GM18511 (cell line): ENCODE data around the gene MPLKIP.
"Not testable (repeated sequence)": the region's sequence is repeated elsewhere in the genome, so short reads cannot be mapped to it uniquely, and the experiment has no call there.

Experiments
- ATAC-seq: cut with Tn5 transposase; IDR thresholded peaks from one replicate; pipeline ENCODE4 v1.9.1; 2021; ENCODE audit warnings: mild to moderate bottlenecking, moderate library complexity; ENCODE audit not compliant: unreplicated experiment

MPLKIP gene

GRCh38 chr7:40133561-40134427 lies 628 bp downstream of the MPLKIP start:
- peak; percentile 57 for ATAC-seq

DNA sequence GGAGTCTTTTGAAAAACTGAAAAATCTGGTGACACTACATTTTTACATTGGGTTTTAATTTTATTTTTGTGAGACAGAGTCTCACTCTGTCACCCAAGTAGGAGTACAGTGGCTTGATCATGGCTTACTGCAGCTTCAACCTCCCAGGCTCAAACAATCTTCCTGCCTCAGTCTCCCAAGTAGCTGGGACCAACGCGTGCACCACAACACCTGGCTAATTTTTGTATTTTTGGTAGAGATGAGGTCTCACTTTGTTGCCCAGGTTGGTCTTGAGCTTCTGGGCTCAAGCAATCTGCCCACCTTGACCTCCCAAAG lies 11.5 kb downstream of the MPLKIP start:
- ATAC-seq, result no peak

DNA sequence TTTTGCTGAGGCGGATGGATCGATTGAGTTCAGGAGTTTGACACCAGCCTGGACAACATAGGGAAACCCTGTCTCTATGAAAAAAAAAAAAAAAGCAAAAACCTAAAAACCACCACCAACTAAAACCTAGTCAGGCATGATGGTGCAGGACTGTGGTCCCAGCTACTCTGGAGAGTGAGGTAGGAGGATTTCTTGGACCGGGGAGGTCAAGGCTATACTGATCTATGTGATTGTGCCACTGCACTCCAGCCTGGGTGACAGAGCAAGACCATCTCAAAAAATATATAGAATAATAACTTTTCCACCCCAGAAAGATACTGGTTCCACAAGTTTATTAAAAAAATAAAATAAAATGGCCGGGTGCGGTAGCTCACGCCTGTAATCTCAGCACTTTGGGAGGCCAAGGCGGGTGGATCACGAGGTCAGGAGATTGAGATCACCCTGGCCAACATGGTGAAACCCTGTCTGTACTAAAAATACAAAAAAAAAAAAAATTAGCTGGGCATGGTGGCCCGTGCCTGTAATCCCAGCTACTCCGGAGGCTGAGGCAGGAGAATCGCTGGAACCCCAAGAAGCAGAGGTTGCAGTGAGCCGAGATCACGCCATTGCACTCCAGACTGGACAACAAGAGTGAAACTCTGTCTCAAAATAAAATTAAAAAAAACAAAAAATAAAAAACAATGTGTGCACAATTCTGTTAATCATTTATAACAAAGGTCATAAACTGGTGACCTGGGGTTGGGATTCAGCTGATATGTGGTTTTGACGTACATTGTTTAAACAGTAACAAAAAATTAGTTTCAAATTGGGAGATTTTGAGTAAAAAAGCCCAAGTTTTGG lies 12.1 kb downstream of the MPLKIP start:
- ATAC-seq, result not testable (repeated sequence)

DNA sequence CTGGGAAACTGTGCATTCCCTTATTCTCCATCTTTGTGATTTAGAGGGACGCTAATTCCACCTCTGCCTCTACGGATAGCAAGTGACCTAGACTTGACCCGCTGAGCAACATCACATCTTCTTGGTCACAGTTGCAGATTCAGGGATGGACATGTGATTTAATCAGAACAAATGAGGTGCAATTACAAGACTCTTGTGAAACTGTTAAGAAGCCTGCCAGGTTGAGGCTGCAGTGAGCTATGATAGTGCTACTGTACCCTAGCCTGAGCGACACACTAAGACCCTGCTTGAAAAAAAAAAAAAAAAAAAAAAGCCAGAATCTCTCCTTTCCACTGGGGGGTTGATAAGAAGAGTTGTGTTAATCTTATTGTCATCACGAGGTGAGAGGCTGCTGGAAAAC lies 14.4 kb downstream of the MPLKIP start:
- ATAC-seq, result no peak

DNA sequence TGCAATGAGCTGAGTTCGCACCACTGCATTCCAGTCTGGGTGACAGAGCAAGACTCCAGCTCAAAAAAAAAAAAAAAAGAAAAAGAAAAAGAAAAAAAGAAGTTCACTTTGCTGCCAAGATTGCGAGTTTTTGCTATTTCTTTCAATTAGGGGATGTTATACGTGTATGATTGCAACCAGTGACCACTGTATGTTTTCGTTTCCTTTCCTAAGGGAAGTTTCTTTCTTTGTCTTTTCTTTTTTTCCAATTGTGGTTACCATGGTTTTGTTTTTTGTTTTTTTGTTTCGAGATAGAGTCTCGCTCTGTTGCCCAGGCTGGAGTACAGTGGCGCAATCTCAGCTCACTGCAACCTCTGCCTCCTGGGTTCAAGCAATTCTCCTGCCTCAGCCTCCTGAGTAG lies 16.2 kb downstream of the MPLKIP start:
- not testable (repeated sequence) for ATAC-seq

DNA sequence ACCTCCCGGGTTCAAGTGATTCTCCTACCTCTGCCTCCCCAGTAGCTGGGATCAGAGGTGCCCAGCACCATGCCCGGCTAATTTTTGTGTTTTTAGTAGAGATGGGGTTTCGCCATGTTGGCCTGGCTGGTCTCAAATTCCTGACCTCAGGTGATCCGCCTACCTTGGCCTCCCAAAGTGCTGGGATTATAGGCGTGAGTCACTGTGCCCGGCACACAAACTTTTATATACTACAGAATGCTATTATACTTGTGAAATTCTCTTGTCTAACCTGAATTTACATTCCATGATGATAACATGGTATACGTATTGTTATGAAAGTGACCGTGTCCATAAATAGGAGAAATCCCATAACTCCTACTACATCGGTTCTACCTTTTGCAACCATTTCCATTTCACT lies 17.2 kb downstream of the MPLKIP start:
- not testable (repeated sequence) for ATAC-seq

DNA sequence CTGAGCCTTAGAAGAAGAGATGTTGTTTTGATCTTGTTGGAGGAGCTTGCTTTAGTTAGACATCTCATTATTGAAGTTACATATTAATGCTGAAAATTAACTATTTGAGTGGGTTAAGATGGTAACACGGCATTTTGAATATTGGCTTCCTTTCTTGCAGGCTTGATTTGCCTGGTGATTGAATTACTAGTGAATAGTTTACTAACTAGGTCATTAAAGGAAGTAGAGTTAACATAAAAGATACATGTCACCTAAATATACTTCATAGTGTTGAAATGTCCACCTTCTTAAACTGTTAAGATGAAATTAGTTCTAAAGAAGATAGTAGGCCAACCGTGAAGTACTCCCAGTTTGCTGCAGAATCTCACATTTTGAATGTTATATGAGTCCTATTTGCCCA lies 18.5 kb downstream of the MPLKIP start:
- ATAC-seq, result no peak

- no peak for ATAC-seq
These were observed 28.4 kb downstream of the MPLKIP start for GRCh38 chr7:40105879-40106473.

GRCh38 chr7:40102897-40103296 lies 31.5 kb downstream of the MPLKIP start:
- no peak for ATAC-seq

GRCh38 chr7:40101201-40101600 lies 33.2 kb downstream of the MPLKIP start:
- no peak for ATAC-seq

- no peak for ATAC-seq
These were observed 34.6 kb downstream of the MPLKIP start for GRCh38 chr7:40099837-40100236.

DNA sequence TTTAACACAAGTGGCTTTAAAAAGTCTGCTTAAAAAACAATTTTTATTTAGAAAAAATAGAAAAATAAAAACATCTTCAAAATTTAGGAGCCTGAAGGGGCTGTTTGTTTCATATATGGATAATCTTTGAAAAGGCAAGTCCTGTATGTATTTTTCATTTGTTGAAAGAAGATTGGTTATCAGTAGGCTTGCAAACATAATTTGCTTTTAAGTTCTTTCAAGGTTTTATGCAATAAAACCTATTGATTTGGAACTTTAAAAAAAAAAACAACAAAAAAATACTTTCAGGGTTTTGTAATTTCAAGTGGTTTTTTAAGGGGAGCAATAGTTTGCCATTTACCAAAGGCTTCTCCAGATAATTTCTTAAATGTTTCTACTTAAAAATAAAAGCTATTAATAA lies 35.6 kb downstream of the MPLKIP start:
- ATAC-seq, result no peak

- no peak for ATAC-seq
These were observed 36.7 kb downstream of the MPLKIP start for GRCh38 chr7:40097728-40098127.

DNA sequence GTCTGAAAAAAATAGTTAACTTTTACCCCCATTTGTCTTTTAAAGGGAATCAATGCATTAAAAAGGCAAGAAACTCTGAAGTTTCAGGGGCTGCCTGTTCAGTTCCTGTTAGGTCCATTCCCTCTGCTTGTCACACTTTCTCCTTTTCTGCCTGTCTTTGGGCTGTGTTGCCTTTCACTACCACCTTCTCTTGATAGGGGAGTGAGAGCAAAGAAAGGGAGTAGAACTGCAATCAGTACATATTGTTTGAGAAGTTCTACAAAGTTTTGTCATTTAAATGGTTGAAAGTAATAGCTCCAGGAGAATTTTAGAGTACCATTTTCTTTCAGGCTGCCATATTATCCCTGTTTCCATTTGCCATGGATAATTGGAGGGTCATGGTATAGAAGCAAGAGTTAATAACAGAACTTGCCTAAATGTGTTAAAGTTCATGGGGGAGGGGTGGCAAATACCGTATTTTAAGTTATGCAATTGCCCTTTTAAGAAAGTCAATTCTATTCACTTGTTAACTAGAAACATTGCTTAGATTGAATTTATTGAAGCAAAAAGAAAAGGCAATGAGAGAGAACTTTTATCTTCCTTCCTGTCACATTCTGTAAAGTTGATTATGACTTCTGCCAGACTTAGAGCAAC lies 38.6 kb downstream of the MPLKIP start:
- ATAC-seq, result no peak

- no peak for ATAC-seq
These were observed 39.2 kb downstream of the MPLKIP start for GRCh38 chr7:40095230-40095629.

DNA sequence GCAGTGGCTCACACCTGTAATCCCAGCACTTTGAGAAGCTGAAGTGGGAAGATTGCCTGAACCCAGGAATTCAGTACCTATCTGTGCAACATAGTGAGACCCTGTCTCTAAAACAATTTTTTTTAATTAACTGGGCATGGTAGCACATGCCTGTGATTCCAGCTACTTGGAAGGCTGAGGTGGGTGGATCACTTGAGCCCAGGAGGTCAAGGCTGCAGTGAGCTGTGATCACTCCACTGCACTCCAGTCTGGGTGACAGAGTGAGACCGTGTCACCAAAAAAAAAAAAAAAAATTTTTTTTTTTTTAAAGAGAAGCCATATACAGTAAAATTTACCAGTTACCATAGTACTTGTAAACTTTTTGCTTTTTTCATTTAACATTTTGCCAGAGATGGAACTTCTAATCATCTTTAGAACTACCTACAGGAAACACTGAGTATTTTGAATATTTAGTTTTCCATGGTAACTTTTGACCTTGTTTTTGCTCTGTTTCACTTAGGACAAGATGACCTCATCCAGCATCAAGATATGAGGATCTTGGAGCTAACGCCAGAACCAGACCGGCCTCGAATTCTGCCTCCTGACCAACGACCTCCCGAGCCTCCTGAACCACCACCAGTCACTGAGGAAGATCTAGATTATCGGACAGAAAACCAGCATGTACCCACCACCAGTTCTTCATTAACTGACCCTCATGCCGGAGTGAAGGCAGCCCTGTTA lies 40.6 kb downstream of the MPLKIP start:
- ATAC-seq, result no peak

DNA sequence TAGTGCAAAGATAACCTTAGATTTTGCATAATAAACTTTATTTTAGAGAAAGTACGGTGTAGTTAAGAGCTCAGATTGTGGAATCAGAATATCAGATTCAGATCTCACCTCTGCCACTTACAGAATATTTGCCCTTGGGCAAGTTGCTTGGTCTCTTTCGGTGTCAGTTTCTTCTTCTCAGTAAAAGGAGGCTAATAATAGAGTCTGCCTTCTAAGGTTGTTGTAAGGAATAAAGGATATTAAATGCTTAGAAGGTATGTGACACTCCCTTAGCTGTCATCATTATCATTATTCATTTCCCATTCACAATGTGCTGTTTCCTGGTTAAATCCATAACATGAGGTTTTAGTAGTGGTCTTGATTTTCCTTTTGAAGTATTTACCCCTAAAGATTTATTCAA lies 42.2 kb downstream of the MPLKIP start:
- ATAC-seq, result no peak

DNA sequence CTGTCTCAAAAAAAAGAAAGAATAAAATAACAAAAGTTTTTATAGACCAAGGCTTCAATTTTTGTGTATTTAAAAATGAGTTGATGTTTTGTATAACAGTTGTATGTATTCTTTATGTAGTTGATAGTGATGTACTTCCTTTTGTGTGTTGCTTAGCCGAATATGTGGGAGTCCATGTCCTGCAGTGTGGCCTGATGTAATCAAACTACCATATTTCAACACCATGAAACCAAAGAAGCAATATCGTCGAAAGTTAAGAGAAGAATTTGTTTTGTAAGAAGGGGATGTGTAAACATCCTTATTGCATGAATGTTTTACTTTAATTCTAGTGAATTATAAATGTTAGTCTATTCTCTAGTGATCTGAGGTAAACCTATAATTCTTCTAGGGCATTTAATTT lies 56.6 kb downstream of the MPLKIP start:
- ATAC-seq, result no peak
